COLO668 (cell line): ENCODE measurements around the gene GAK.

Experiments used
- DNase-seq: peaks from one replicate; lab custom pipeline; 2025; ENCODE audit not compliant: unreplicated experiment; lab: John Stamatoyannopoulos, UW

GAK gene

GRCh38 chr4:855880-856224 is 76.3 kb downstream of the GAK start:
- DNase-seq = no peak

- DNase-seq = no peak
Observed at GRCh38 chr4:854356-854755, 77.8 kb downstream of the GAK start.

- no peak for DNase-seq
Observed at GRCh38 chr4:853416-853781, 78.7 kb downstream of the GAK start.

- DNase-seq = no peak
Observed at GRCh38 chr4:851701-852430, 80.2 kb downstream of the GAK start.

GRCh38 chr4:850323-850945 is 81.7 kb downstream of the GAK start:
- no peak for DNase-seq

- no peak for DNase-seq
Observed at GRCh38 chr4:849478-850175, 82.5 kb downstream of the GAK start.

- no peak for DNase-seq
Observed at GRCh38 chr4:848803-849477, 83.2 kb downstream of the GAK start.

GRCh38 chr4:848307-848691 is 83.8 kb downstream of the GAK start:
- no peak for DNase-seq

GRCh38 chr4:845836-846251 is 86.3 kb downstream of the GAK start:
- no peak for DNase-seq

GRCh38 chr4:845233-845835 is 86.8 kb downstream of the GAK start:
- DNase-seq = no peak

GRCh38 chr4:844752-845232 is 87.3 kb downstream of the GAK start:
- DNase-seq = no peak

- DNase-seq = no peak
Observed at GRCh38 chr4:839675-840443, 92.3 kb downstream of the GAK start.

GRCh38 chr4:837772-838171 is 94.3 kb downstream of the GAK start:
- no peak for DNase-seq

- DNase-seq = no peak
Observed at GRCh38 chr4:836750-837301, 95.3 kb downstream of the GAK start.

- DNase-seq = no peak
Observed at GRCh38 chr4:836003-836511, 96.1 kb downstream of the GAK start.

- peak; percentile 94 for DNase-seq
Observed at GRCh38 chr4:835148-836002, 96.7 kb downstream of the GAK start.

- DNase-seq = no peak
Observed at GRCh38 chr4:834368-835147, 97.6 kb downstream of the GAK start.

GRCh38 chr4:833731-834367 is 98.3 kb downstream of the GAK start:
- no peak for DNase-seq
